ENCODE data around the gene ABCA8. TPM values are rescaled to one million over a fixed set of nuclear protein-coding genes. Genes with fewer than 3 reads are reported as not detected.

Gene ABCA8
- total RNA-seq, 1 donor from 2014 or later, result under 0.01 TPM

- DNase-seq (ENCODE audit: low read depth) (no peak), FAIRE-seq (no peak)
- Histone ChIP-seq H3K27me3 (ENCODE audit: control insufficient read depth, insufficient read depth, low read length) (no peaks in the 10 kb centered on the region), H3K36me3 (ENCODE audit: control insufficient read depth, insufficient read depth, low read length) (no peaks in the 10 kb centered on the region), H3K4me3 (ENCODE audit: low read depth, low read length) (no peak overlapping the region)
- no peak for TF ChIP-seq CTCF (IDR thresholded peaks at IDR 0.05; ENCODE audit: insufficient read depth, low read length, severe bottlenecking)
Measured at GRCh38 chr17:68927516-68927915, 27.7 kb downstream of the ABCA8 start.

- DNase-seq (ENCODE audit: low read depth), result no peak
- FAIRE-seq, result no peak
- H3K27me3 ChIP-seq (ENCODE audit: control insufficient read depth, insufficient read depth, low read length), result no peaks in the 10 kb centered on the region
- no peaks in the 10 kb centered on the region for H3K36me3 ChIP-seq (ENCODE audit: control insufficient read depth, insufficient read depth, low read length)
- no peak overlapping the region for H3K4me3 ChIP-seq (ENCODE audit: low read depth, low read length)
- TF ChIP-seq CTCF (IDR thresholded peaks at IDR 0.05; ENCODE audit: insufficient read depth, low read length, severe bottlenecking), result no peak
Measured at GRCh38 chr17:68924793-68925720, 30.1 kb downstream of the ABCA8 start.

GRCh38 chr17:68910789-68911431 lies 44.3 kb downstream of the ABCA8 start:
- no peak for TF ChIP-seq CTCF (IDR thresholded peaks at IDR 0.05; ENCODE audit: insufficient read depth, low read length, severe bottlenecking)
- Histone ChIP-seq H3K27me3 (ENCODE audit: control insufficient read depth, insufficient read depth, low read length) (no peaks in the 10 kb centered on the region), H3K36me3 (ENCODE audit: control insufficient read depth, insufficient read depth, low read length) (no peaks in the 10 kb centered on the region), H3K4me3 (ENCODE audit: low read depth, low read length) (no peak overlapping the region)
- no peak for DNase-seq (ENCODE audit: low read depth)
- FAIRE-seq, result no peak

- Histone ChIP-seq H3K36me3 (ENCODE audit: control insufficient read depth, insufficient read depth, low read length) (no peaks in the 10 kb centered on the region), H3K27me3 (ENCODE audit: control insufficient read depth, insufficient read depth, low read length) (no peaks in the 10 kb centered on the region), H3K4me3 (ENCODE audit: low read depth, low read length) (no peak overlapping the region)
- no peak for FAIRE-seq
- no peak for TF ChIP-seq CTCF (IDR thresholded peaks at IDR 0.05; ENCODE audit: insufficient read depth, low read length, severe bottlenecking)
- no peak for DNase-seq (ENCODE audit: low read depth)
Measured at GRCh38 chr17:68910251-68910705, 44.9 kb downstream of the ABCA8 start.

- DNase-seq (ENCODE audit: low read depth), result peak; percentile 96
- no peak for TF ChIP-seq CTCF (IDR thresholded peaks at IDR 0.05; ENCODE audit: insufficient read depth, low read length, severe bottlenecking)
- no peak overlapping the region for H3K4me3 ChIP-seq (ENCODE audit: low read depth, low read length)
- no peaks in the 10 kb centered on the region for H3K36me3 ChIP-seq (ENCODE audit: control insufficient read depth, insufficient read depth, low read length)
- H3K27me3 ChIP-seq (ENCODE audit: control insufficient read depth, insufficient read depth, low read length), result no peaks in the 10 kb centered on the region
- no peak for FAIRE-seq
Measured at GRCh38 chr17:68909066-68909465, 46.1 kb downstream of the ABCA8 start.

Data from bronchial epithelial cell (primary cell).